Measurements from ENCODE around the gene SPIN3.
A peak's percentile ranks its signal among the peaks of the same experiment; 100 is the strongest.
"Not testable (repeated sequence)": the region's sequence is repeated elsewhere in the genome, so short reads cannot be mapped to it uniquely, and the experiment has no call there.

The SPIN3 gene

DNA sequence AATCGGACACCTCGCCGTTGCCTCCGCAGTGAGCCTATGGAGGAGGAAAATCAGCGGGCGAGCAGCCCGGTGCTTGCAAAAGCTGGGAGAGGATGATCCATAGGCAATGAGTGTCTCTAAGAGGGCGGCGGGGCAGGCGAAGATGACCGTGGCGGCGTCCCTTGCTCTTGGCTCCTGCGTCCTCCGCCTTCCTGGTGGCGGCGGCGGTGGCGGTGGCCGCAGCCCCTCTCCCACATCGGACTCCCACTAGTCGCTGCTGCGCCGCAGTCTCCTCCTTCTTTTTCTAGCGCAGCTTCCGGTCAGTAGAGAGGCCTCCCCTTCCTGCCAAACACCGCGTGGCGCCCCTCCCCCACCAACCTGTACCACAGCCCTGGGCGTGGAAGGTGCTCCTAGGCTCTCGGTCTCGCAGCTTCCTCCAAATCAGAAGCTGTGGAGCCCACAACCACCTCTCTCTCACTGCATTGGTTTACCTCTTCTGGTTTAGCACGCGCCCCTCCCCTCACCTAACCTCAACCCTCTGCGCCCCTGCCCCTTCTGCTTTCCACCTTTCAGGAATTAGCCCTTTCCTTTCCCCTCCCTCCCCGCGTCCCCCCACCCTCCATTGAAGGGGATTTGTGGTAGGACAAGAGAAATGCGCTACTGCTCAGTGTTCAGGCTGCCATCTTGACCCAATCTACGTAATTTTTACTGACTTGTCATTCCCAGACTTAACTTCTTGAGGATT lies at the start of gene SPIN3:
Gene SPIN3, minus strand, starts transcription at position 271 of the 724 bp plus-strand sequence. CDS start 594 bp downstream, outside the sequence.
- DNase-seq: peak; percentile 54 to 58

DNA sequence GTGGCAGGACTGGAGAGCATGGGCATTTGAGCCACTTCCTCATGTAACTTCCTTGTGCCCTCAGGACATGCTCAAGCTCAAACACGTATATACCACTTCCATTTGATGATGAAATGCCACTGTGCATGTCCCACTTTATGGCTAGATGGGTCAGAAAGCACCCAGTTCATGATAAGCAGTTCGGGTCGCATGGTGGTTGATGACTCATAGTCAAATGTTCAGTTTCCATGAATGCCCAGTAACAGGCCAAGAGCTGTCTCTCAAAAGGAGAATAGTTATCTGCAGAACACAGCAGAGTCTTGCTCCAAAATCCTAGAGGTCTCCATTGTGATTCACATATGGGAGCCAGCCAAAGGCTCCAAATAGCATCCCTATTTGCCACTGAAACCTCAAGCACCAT lies 48.9 kb upstream of the SPIN3 start:
- no peak for DNase-seq

DNA sequence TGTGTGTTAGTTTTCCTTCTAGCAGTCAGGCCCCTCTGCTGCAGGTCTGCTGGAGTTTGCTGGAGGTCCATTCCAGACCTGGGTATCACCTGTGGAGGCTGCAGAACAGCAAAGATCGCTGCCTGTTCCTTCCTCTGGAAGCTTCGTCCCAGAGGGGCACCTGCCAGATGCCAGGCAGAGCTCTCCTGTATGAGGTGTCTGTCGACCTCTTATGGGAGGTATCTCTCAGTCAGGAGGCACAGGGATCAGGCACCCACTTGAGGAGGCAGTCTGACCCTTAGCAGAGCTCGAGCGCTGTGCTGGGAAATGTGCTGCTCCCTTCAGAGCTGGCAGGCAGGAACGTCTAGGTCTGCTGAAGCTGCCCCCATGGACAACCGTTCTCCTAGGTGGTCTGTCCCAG lies 41.9 kb upstream of the SPIN3 start:
- DNase-seq: not testable (repeated sequence)

DNA sequence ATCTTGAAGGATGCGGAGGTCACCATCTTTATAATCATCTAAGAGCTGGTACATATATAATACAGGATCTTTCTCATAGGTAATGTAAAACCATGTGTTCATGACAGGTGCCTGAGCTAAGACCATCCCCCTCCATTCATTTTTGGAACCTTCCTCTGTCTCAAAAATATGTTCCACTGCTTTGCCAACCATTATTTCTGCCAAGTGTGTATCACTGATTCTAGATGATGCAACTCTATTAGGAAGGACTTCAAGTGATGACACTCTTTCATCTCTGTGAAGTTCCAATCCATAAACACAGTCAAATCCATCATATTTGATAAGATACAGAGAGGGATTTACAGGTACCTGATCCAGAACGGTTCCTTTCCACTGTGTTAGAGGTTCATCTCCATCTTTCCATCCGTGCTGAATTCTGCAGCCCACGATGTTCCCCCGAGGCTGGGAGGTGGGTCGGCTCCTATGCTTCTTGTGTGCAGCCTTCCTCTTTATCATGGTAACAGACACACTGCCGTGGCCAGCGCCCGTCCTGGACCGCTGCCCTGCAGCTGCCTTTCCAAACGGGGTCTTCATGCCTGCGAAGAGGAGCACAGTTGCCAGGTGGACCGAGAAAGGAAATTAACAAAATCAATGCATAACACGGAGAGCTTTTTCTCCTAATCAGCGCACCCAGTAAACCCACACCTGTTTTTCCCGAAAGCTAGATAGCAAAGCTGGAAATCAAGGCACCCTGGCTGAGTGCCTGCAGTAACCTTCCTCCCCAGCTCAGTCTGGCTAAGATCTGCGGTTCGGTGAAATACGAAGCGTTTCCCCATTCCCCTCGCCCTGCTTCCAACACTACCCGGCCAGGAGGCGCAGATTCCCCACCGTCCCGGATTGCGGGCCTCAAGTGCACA lies 718 bp downstream of the SPIN3 start:
- no peak for DNase-seq

DNA sequence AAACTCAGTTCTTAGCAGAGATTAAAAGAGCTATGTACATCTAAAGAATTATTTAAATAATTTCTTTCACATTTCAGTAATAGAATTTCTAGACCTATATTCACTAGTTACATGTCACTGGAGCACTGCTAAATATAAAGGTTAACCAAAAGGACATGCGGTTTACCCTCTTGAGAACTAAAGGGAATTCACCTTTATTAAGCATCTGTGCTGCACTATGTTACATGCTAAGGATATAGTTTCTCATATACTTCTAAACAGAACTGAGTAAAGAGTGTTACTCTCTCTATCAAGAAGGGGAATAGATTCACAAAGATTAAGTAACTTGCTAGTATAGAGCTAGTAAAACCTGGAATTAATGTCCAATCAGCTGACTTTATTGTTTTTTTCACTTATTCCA lies 7.6 kb downstream of the SPIN3 start:
- no peak for DNase-seq

DNA sequence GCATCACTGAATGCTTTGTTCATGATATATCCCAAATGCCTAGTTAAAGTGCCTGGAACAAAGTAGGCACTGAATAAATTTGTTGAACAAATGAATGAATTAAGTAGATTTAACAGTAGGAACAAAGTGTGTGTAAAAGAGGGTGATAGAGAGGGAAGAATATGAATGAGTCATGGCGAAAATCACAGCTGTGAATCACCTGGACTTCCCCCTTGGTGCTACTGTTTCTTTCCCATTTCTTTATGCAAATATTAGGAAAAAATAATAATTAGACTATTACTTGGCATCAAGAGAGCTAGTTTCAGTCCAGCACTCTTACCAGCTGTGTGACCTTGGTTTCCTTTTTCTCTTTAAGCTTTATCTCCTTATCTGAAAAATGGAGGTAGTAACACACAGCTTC lies 9.2 kb downstream of the SPIN3 start:
- no peak for DNase-seq

DNA sequence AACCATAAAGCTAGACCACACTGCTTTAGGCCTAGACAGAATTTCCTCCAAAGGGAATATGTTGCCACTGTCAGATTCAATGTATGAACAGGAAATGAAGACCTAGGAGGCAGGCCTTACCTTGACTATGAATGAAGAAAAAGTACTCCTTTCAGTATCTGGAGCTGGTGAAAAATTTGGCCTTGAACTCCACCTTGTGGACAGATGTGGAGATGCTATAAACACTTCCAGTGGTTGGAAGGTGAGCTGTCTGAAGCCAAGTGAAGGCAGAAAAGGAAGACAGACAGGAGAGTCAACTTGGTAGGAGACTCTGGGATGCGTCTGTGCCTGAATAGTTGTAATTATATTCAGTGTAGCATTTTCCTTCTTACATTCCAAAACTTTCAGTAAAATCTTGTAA lies 17.2 kb downstream of the SPIN3 start:
- peak; percentile 49 to 64 for DNase-seq

DNA sequence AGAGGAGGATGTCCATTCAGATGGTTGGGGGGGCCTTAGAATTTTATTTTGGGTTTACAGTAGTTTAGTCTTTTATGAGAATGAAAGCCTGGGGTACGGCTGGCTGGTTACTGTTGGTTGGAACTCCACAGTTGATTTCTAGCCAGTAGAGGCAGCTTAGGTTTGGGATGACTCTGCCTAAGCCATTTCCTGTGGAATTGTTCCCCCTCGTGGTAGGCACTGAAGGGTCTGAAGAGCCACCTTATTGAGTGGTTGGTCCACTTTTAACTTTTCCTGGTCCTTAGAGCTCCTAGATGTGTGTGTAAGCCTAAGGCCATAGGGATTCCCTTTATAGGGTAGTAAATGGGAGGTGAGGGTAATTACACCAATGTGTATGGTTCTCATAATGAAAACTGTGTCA lies 19.7 kb downstream of the SPIN3 start:
- no peak for DNase-seq

DNA sequence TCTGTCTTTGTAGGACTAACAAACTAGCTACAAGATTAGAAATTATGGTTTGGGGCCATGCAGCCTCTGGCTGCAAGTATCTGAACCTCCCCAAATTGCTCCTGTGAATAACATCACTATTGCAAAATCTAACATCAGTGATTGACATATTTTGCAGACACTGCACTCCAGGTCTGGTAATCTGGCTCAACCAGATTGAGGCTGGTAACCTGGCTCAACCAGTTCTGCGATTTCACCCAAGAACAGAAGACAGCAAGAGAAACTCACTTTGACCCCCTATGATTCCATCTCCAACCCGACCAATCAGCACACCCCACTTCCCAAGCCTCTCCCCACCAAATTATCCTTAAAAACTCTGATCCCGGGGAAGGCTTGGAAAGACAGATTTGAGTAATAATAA lies 20.9 kb downstream of the SPIN3 start:
- no peak for DNase-seq

DNA sequence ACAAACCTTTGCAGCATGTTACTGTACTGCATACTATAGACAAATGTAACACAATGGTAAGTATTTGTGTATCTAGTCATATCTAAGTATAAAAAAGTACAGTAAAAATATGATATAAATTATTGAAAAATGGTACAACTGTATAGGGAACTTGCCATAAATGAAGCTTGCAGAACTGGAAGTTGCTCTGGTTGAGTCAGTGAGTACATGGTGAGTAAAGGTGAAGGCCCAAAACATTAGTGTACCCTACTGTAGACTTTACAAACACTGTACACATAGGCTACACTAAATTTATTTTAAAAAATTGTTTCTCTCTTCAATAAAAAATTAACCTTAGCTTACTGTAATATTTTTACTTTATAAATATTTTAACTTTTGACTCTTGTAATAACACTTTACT lies 25.8 kb downstream of the SPIN3 start:
- no peak for DNase-seq

DNA sequence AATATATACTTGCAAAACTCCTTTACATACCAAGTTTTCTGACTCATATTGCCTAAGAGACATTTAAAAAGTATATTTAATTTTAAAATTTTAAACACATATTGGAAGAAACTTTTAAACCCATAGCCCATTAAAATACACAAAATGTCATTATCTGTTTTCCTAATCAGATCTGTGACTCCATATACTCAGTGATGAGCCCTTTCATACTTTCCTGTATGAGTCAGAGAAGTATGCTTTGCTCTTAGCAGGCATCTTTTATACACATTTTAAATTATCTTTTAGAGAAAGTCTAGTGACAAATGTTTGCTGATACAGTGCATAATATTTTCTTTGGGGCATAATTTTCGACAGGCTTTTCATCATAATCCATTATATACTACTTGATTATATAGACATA lies 26.4 kb downstream of the SPIN3 start:
- no peak for DNase-seq

DNA sequence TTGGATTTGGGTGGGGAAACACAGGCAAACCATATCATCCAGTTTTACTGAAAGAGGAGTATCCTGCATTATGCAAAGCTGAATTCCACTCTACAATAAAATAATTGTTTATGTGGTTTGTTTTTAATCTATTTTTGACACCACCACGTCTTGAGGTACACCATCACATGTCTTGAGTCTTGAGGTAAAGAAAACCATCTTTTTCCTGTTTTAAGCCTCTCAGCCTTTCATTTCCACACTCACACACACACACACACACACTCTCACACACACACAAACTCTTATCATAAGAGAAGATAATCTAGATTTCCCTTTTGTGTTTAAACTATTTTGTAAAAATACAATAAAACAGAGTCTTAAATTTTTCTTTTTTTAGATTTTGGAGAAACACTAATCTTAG lies 32.0 kb downstream of the SPIN3 start:
- peak in 1 of 2 donors; percentile 23 for DNase-seq

DNA sequence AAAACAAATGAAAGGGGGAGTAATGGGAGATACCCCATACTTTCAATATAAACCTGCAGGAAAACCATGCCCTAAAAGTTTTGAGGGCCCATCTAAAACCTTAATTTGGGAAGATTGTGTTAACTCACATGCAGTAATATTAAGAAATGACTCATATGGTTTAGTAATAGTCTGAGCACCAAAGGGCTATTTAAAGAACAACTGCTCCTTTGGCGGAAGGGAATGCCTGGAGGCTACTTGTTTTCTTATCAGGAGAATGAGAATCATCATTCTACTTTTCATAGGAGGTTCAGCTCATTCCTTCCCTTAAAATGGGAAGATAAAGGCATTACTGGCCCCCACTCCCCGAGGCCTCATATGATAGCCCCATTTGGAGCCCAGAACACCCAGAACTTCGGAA lies 47.6 kb downstream of the SPIN3 start:
- no peak for DNase-seq

DNA sequence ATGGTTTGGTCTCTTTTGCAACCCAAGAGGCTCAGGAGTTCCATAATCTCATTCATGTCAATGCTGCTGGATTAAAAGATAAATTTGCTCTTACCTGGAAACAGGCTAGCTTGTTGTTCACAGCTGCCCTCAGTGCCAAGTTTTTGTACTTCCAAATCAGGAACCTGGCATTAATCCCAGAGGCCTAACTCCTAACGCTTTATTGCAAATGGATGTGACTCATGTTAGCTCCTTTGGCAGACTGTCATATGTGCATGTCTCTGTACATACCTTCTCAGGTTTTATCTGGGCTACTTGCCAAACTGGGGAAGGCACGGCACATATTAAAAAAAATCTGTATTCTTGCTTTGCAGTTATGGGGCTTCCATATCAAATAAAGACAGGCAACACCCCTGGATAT lies 49.1 kb downstream of the SPIN3 start:
- DNase-seq: not testable (repeated sequence)

DNA sequence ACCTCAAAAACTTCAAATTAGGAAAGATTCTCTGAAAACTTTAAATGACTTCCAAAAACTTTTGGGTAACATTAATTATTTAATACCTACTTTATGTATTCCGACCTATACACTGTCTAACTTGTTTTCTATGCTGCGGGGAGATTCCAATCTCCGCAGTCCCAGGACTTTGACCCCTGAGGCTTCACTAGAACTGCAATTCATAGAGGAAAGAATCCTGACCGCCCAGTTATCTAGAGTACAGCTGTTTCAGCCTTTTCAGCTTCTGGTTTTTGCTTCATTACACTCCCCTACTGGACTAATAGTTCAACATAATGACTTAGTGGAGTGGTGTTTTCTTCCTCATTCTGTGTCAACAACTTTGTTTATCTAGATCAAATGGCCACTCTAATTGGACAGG lies 50.1 kb downstream of the SPIN3 start:
- not testable (repeated sequence) for DNase-seq

DNA sequence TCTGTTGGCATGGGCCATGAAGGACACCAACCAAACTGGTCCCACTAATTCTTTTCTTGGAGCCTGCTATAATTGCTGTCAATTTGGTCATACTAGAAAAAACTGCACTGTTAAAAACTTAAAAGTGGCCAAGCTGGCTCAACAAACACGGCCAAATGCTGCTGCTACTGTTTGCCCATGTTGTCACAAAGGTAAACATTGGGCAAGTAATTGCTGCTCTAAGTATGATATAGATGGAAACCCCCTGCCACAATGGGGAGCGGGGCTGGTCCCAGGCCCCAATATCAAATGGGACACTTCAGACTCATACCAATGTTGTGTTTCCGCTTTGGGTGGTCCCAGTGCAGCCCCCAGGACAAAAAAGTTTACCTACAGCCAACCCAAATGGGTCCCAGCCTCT lies 52.1 kb downstream of the SPIN3 start:
- DNase-seq: no peak

Measured in CD4-positive, alpha-beta T cell treated with Interleukin-1 beta for 1 hour (primary cell).